SK-N-SH treated with all-trans-retinoic acid at 6 μM for 48 hours (cell line): ENCODE measurements around the gene ARHGAP15.

Experiments
- ARNTL ChIP-seq: fragments of 450-650 bp; formaldehyde crosslinking; IDR thresholded peaks from 2 replicates; pipeline ENCODE4 v1.5.0; 2020; ENCODE audit warnings: low read depth, mild to moderate bottlenecking, moderate library complexity, borderline replicate concordance
- BACH2 ChIP-seq: fragments of 250-450 bp; sonication (Bioruptor Pico); IDR thresholded peaks from 2 replicates; pipeline ENCODE4 v1.9.0; 2021; ENCODE audit warnings: mild to moderate bottlenecking, borderline replicate concordance
- PATZ1 ChIP-seq: fragments of 250-450 bp; sonication (Bioruptor Pico); IDR thresholded peaks from 2 replicates; pipeline ENCODE4 v1.8.0; 2020; ENCODE audit warnings: mild to moderate bottlenecking, moderate library complexity, borderline replicate concordance
- RARB ChIP-seq: fragments of 250-450 bp; sonication (Bioruptor Pico); IDR thresholded peaks from 2 replicates; pipeline ENCODE4 v1.8.0; 2021; ENCODE audit warnings: mild to moderate bottlenecking, moderate library complexity
- TCF4 ChIP-seq: fragments of 250-450 bp; sonication (Bioruptor Pico); IDR thresholded peaks from 2 replicates; pipeline ENCODE4 v1.8.0; 2021; ENCODE audit warnings: mild to moderate bottlenecking, moderate library complexity, borderline replicate concordance
- TOX ChIP-seq: fragments of 250-450 bp; sonication (Bioruptor Pico); IDR thresholded peaks from 2 replicates; pipeline ENCODE4 v1.8.0; 2021; ENCODE audit warnings: mild to moderate bottlenecking, moderate library complexity, borderline replicate concordance
- TSHZ2 ChIP-seq: fragments of 250-450 bp; sonication (Bioruptor Pico); IDR thresholded peaks from 2 replicates; pipeline ENCODE4 v1.5.0; 2020; ENCODE audit warnings: mild to moderate bottlenecking, moderate library complexity
- ZC3H10 ChIP-seq: fragments of 250-450 bp; sonication (Bioruptor Pico); IDR thresholded peaks from 2 replicates; pipeline ENCODE4 v1.5.1; 2021; ENCODE audit warnings: mild to moderate bottlenecking, moderate library complexity
- ZFP3 ChIP-seq: fragments of 250-450 bp; sonication (Bioruptor Pico); IDR thresholded peaks from 2 replicates; pipeline ENCODE4 v1.5.0; 2020; ENCODE audit warnings: mild to moderate bottlenecking, moderate library complexity
- ZFP30 ChIP-seq: fragments of 450-650 bp; formaldehyde crosslinking; IDR thresholded peaks from 2 replicates; pipeline ENCODE4 v1.5.0; 2022; ENCODE audit warnings: mild to moderate bottlenecking, moderate library complexity
- ZNF565 ChIP-seq: fragments of 450-650 bp; formaldehyde crosslinking; conservative IDR thresholded peaks from 2 replicates; pipeline ENCODE4 v1.5.0; 2020; ENCODE audit warnings: low read depth, mild to moderate bottlenecking, moderate library complexity
- ZNF70 ChIP-seq: fragments of 450-650 bp; formaldehyde crosslinking; IDR thresholded peaks from 2 replicates; pipeline ENCODE4 v1.5.0; 2020; ENCODE audit warnings: mild to moderate bottlenecking, moderate library complexity
- ZNF8 ChIP-seq: fragments of 450-650 bp; formaldehyde crosslinking; IDR thresholded peaks from 2 replicates; pipeline ENCODE4 v1.5.0; 2020; ENCODE audit warnings: mild to moderate bottlenecking, moderate library complexity

- TF ChIP-seq ZFP3 (CRISPR knock-in tag) (no peak), ZFP30 (CRISPR knock-in tag) (no peak), ZNF565 (CRISPR knock-in tag) (no peak), TCF4 (CRISPR knock-in tag) (no peak), TSHZ2 (CRISPR knock-in tag) (no peak), ZNF70 (CRISPR knock-in tag) (no peak), ZC3H10 (CRISPR knock-in tag) (no peak), BACH2 (CRISPR knock-in tag) (no peak), ZNF8 (CRISPR knock-in tag) (no peak), ARNTL (CRISPR knock-in tag) (no peak), PATZ1 (CRISPR knock-in tag) (no peak), RARB (no peak), TOX (CRISPR knock-in tag) (no peak)
Measured at GRCh38 chr2:143771939-143772338, 642.7 kb downstream of the ARHGAP15 start.
